Common myeloid progenitor, CD34-positive (primary cell): ENCODE results near the gene SPINDOC.
A peak's percentile ranks its signal among the peaks of the same experiment; 100 is the strongest.

Experiments used
- CTCF ChIA-PET: fragments of 350-600 bp; sonication (Branson Sonifier 250); formaldehyde crosslinking; loops from one replicate; lab custom pipeline; 2021; ENCODE audit warnings: antibody characterized with exemption; lab: Charles Lee
- POLR2A ChIA-PET: fragments of 350-600 bp; sonication (Branson Sonifier 250); formaldehyde crosslinking; loops from one replicate; lab custom pipeline; 2021; ENCODE audit warnings: antibody characterized with exemption; lab: Charles Lee
- DNase-seq, 3 donors: peaks; one replicate each; pipeline versions ENCODE4 v3.0.0 to v3.0.0-alpha.2; 2013
- H3K27ac ChIP-seq, 2 experiments: 1 replicate in 1 of 2; 2 replicates in 1 of 2; pipeline ENCODE4 v1.7.0; 2013; ENCODE audit warnings: inconsistent platforms in 2 of 2, low read length in 2 of 2, mild to moderate bottlenecking in 2 of 2, low read depth in 1 of 2, moderate library complexity in 1 of 2; ENCODE audit not compliant: severe bottlenecking in 2 of 2, insufficient read depth in 1 of 2, poor library complexity in 1 of 2
- H3K27me3 ChIP-seq, 5 experiments: replicated peaks in 2 of 5; 1 replicate in 3 of 5; 2 replicates in 2 of 5; pipeline versions ENCODE4 v1.6.1 to v1.7.0; 2013; ENCODE audit warnings: low read length in 4 of 5, mild to moderate bottlenecking in 2 of 5, moderate library complexity in 2 of 5, inconsistent platforms in 1 of 5; ENCODE audit not compliant: insufficient read depth in 5 of 5, control insufficient read depth in 4 of 5
- H3K36me3 ChIP-seq, 4 experiments: 1 replicate in 2 of 4; 2 replicates in 2 of 4; pipeline versions ENCODE4 v1.6.1 to v1.7.0; 2013; ENCODE audit warnings: low read length in 3 of 4, control low read depth in 1 of 4, mild to moderate bottlenecking in 1 of 4; ENCODE audit not compliant: control insufficient read depth in 4 of 4, insufficient read depth in 4 of 4
- H3K4me1 ChIP-seq, 4 experiments: 1 replicate in 3 of 4; 2 replicates in 1 of 4; pipeline versions ENCODE4 v1.6.1 to v1.7.1; 2013; ENCODE audit warnings: low read length in 3 of 4, mild to moderate bottlenecking in 3 of 4, control low read depth in 1 of 4, inconsistent platforms in 1 of 4, moderate library complexity in 1 of 4; ENCODE audit not compliant: control insufficient read depth in 4 of 4, insufficient read depth in 4 of 4; ENCODE audit errors: control extremely low read depth in 1 of 4
- H3K4me3 ChIP-seq, 7 experiments: 1 replicate in 4 of 7; 2 replicates in 3 of 7; pipeline versions ENCODE4 v1.5.1 to v1.7.0; 2013; ENCODE audit warnings: mild to moderate bottlenecking in 7 of 7, low read length in 6 of 7, moderate library complexity in 6 of 7, inconsistent platforms in 2 of 7, low read depth in 2 of 7, control low read depth in 1 of 7; ENCODE audit not compliant: insufficient read depth in 4 of 7, control insufficient read depth in 1 of 7; ENCODE audit errors: extremely low read depth in 1 of 7
- H3K9me3 ChIP-seq, 5 experiments: 1 replicate in 4 of 5; 2 replicates in 1 of 5; pipeline versions ENCODE4 v1.6.1 to v1.7.1; 2013; ENCODE audit warnings: low read length in 4 of 5, mild to moderate bottlenecking in 2 of 5, inconsistent platforms in 1 of 5, low read depth in 1 of 5, moderate library complexity in 1 of 5; ENCODE audit not compliant: control insufficient read depth in 4 of 5, insufficient read depth in 2 of 5; ENCODE audit errors: control extremely low read depth in 1 of 5
- WGBS: methylation state at CpG from one replicate; pipeline ENCODE4 v1.1.5; 2013; ENCODE audit not compliant: insufficient coverage; 5-methylcytosine and 5-hydroxymethylcytosine counted together

Gene SPINDOC

GRCh38 chr11:63766531-63767235 lies 46.6 kb upstream of the SPINDOC start:
- Histone ChIP-seq H3K4me1 (peaks cover 0 to 31% (median 26%) of the 10 kb centered on the region in 4 experiments), H3K27me3 (peaks cover 0 to 19% (median 13%) of the 10 kb centered on the region in 5 experiments), H3K36me3 (peaks cover 2 to 29% (median 18%) of the 10 kb centered on the region in 4 experiments), H3K4me3 (peak overlapping the region in 4 of 7 experiments; percentile 84 to 93 (median 89)), H3K27ac (no peak overlapping the region), H3K9me3 (no peaks in the 10 kb centered on the region)
- 94% methylated on average over 5 of the region's 7 CpGs for WGBS
- ChIA-PET CTCF (interaction anchor here (0.8 to 4.1 kb wide), 7 partner anchors 8 to 383 kb away, joined by 3 to 21 read pairs (median 3); no protein-coding TSS in a partner anchor), POLR2A (no interaction called here)
- no peak for DNase-seq

- peak overlapping the region; percentile 60 to 93 (median 87) for H3K4me3 ChIP-seq
- peaks cover 2 to 25% (median 16%) of the 10 kb centered on the region in 4 experiments for H3K36me3 ChIP-seq
- no peak for DNase-seq
- H3K4me1 ChIP-seq: peaks cover 0 to 31% (median 26%) of the 10 kb centered on the region in 4 experiments
- peak overlapping the region; percentile 40 to 81 for H3K27ac ChIP-seq
- 27% methylated on average over 4 of the region's 4 CpGs for WGBS
- ChIA-PET CTCF (interaction anchor here (0.8 to 4.1 kb wide), 12 partner anchors 16 to 382 kb away, joined by 3 to 21 read pairs (median 4); no protein-coding TSS in a partner anchor), POLR2A (no interaction called here)
- H3K27me3 ChIP-seq: peaks cover 0 to 23% (median 16%) of the 10 kb centered on the region in 5 experiments
- no peaks in the 10 kb centered on the region for H3K9me3 ChIP-seq
Observed at GRCh38 chr11:63767267-63767564, 46.0 kb upstream of the SPINDOC start.

GRCh38 chr11:63767565-63768236 lies 45.6 kb upstream of the SPINDOC start:
- under 1% methylated on average over 31 of the region's 34 CpGs for WGBS

GRCh38 chr11:63768237-63769041 lies 44.8 kb upstream of the SPINDOC start, which contains the start of gene ZFTA:
Gene ZFTA, minus strand, starts transcription at chr11:63768775. Its CDS starts 153 bp downstream, at chr11:63768622.
- CTCF ChIA-PET: interaction anchor here (0.6 to 4.1 kb wide), 19 partner anchors 11 to 177 kb away, joined by 3 to 21 read pairs (median 4); no protein-coding TSS in a partner anchor
- H3K4me3 ChIP-seq: peak within 1 kb of the TSS; percentile 77 to 93 (median 87)
- peaks cover 0 to 31% (median 26%) of the 10 kb centered on the region in 4 experiments for H3K4me1 ChIP-seq
- peak; percentile 52 to 77 (median 72) for DNase-seq
- H3K36me3 ChIP-seq: peaks cover 2 to 15% (median 10%) of the 10 kb centered on the region in 4 experiments
- H3K27me3 ChIP-seq: peaks cover 0 to 29% (median 16%) of the 10 kb centered on the region in 5 experiments
- H3K27ac ChIP-seq: peak within 1 kb of the TSS; percentile 40 to 81
- no peaks in the 10 kb centered on the region for H3K9me3 ChIP-seq
- POLR2A ChIA-PET: interaction anchor here (1.0 kb wide), 1 partner anchor 174 kb away, joined by 4 read pairs; no protein-coding TSS in a partner anchor
- WGBS: 0% methylated on average over 82 of the region's 113 CpGs

More at GRCh38 chr11:63767565-63768236, 45.6 kb upstream of the SPINDOC start:
- Histone ChIP-seq H3K27ac (peak overlapping the region; percentile 40 to 81), H3K36me3 (peaks cover 2 to 21% (median 14%) of the 10 kb centered on the region in 4 experiments), H3K9me3 (no peaks in the 10 kb centered on the region), H3K4me3 (peak overlapping the region; percentile 60 to 93 (median 87)), H3K4me1 (peaks cover 0 to 31% (median 26%) of the 10 kb centered on the region in 4 experiments), H3K27me3 (peaks cover 0 to 27% (median 16%) of the 10 kb centered on the region in 5 experiments)
- ChIA-PET POLR2A (interaction anchor here (1.0 kb wide), 1 partner anchor 175 kb away, joined by 4 read pairs; no protein-coding TSS in a partner anchor), CTCF (interaction anchor here (0.6 to 4.1 kb wide), 14 partner anchors 16 to 228 kb away, joined by 3 to 21 read pairs (median 4); no protein-coding TSS in a partner anchor)
- DNase-seq: peak; percentile 68 to 81 (median 75)

GRCh38 chr11:63769042-63769713 lies 44.1 kb upstream of the SPINDOC start:
- Histone ChIP-seq H3K9me3 (no peaks in the 10 kb centered on the region), H3K27ac (no peak overlapping the region), H3K36me3 (peaks cover 2 to 15% (median 10%) of the 10 kb centered on the region in 4 experiments), H3K4me3 (peak overlapping the region; percentile 76 to 93 (median 85)), H3K4me1 (peaks cover 0 to 31% (median 26%) of the 10 kb centered on the region in 4 experiments), H3K27me3 (peaks cover 0 to 29% (median 16%) of the 10 kb centered on the region in 5 experiments)
- 0% methylated on average over 65 of the region's 82 CpGs for WGBS
- peak; percentile 18 to 69 (median 59) for DNase-seq
- ChIA-PET POLR2A (interaction anchor here (0.6 kb wide), 1 partner anchor 85 kb away, joined by 6 read pairs; no protein-coding TSS in a partner anchor), CTCF (interaction anchor here (1.0 to 4.1 kb wide), 12 partner anchors 10 to 176 kb away, joined by 3 to 21 read pairs (median 4); no protein-coding TSS in a partner anchor)
